Testis (tissue), 2 donors: ENCODE results near the gene SAAL1.

ENCODE experiments used
- CTCF ChIP-seq, 3 experiments: fragments of 450-650 bp in 2 of 3; fragments of 200-600 bp in 1 of 3; sonication (generic) in 1 of 3; IDR thresholded peaks; one replicate each; pipeline ENCODE4 v1.5.1; 2016 to 2019; ENCODE audit warnings: antibody characterized with exemption in 3 of 3, mild to moderate bottlenecking in 2 of 3, moderate library complexity in 1 of 3
- POLR2A ChIP-seq: fragments of 450-650 bp; IDR thresholded peaks from one replicate; pipeline ENCODE4 v1.6.1; 2017; ENCODE audit warnings: antibody characterized with exemption, mild to moderate bottlenecking, moderate library complexity

DNA sequence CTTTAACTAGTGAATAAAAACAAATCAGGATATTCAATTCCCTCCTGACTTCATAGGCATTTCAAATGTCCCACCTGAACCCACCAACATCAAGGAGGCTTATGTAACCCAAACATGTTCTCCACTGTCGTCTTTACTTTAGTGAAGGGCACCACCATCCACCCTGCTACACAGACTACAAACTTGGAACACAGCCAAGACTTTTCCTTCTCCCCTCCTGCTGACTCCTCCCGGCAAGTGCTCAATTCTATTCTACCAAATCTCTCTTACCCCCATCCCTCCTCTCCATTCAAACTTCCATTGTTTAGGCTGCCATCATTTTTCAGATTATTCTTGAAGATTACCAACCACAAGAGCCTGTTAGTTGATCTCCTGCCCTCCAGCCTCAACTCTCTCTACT, 24.3 kb downstream of the SAAL1 start:
- no peak for TF ChIP-seq POLR2A
- TF ChIP-seq CTCF (IDR thresholded peaks at IDR 0.05), result no peak
